Measurements from ENCODE around the gene HCAR2. TPM values are rescaled to one million over a fixed set of nuclear protein-coding genes. Genes with fewer than 3 reads are reported as not detected.

HCAR2 gene
- total and polyA plus RNA-seq, 2 of the 13 experiments (the other 11 are each of a cell fraction or from before 2014, with no cell fraction given): 0.09 to 5.6 TPM

DNA sequence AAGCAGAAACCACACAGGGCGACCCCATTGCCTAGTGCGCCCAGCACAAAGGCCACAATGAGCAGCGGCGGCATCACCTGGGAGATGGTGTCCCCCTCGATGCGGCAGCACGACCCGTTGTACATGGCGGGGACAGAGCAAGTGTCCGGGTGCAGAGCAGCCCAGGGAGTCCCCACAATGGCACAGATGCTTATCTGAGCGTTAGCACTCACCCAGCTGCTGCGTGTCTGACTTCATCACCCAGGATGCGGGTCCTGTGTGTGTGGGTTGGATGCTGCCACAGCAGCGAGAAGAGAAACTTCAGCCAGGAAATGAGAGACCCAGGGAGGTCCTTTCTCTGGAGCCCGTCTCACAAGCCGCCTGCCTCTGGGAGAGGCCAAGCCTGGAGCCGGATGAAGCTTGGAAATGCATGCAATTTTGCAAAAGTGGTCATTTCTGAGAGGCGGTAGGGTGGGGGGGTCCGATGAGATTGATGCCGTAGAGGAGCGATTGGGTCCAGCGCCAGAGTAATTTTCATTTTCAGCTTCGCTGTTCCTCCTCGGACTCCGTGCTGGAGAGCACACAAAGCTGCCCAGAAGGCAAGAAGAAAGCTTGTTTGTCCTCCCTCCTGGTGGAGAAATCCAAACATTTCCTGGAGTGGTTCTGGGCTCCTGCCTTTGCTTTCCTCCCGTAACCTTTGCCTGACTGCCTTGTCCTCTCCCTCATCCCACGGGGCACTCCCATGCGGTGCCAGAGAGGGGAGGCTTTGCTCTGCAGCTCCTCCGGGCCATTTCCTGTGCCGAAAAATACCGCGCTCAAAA, 27.3 kb upstream of the HCAR2 start, which contains the start of gene HCAR1 (continued):
- TF ChIP-seq, protein P1, sequence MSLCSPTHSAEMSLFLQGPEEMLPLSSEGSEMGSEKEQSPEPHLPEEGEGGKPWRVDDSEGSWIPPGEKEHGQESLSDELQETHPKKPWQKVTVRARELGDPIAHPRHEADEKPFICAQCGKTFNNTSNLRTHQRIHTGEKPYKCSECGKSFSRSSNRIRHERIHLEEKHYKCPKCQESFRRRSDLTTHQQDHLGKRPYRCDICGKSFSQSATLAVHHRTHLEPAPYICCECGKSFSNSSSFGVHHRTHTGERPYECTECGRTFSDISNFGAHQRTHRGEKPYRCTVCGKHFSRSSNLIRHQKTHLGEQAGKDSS (CRISPR knock-in tag; IDR thresholded peaks at IDR 0.05; ENCODE audit: borderline replicate concordance, low read depth): 0 out of 2 replicates have a peak, but pooled peaks have one; percentile 42
- no peak for TF ChIP-seq ZBTB39 (CRISPR knock-in tag; IDR thresholded peaks at IDR 0.05)
- no peak for TF ChIP-seq POGZ (CRISPR knock-in tag; IDR thresholded peaks at IDR 0.05)
- no peak for TF ChIP-seq SOX6 (IDR thresholded peaks at IDR 0.05)
- TF ChIP-seq SOX6 (CRISPR knock-in tag; IDR thresholded peaks at IDR 0.05): 0 out of 2 replicates have a peak, but pooled peaks have one; percentile 19
- TF ChIP-seq KLF16 (CRISPR knock-in tag; IDR thresholded peaks at IDR 0.05): peak in 1 of 2 experiments; percentile 23; a peak in 1 of 4 replicates
- TF ChIP-seq, protein P2, sequence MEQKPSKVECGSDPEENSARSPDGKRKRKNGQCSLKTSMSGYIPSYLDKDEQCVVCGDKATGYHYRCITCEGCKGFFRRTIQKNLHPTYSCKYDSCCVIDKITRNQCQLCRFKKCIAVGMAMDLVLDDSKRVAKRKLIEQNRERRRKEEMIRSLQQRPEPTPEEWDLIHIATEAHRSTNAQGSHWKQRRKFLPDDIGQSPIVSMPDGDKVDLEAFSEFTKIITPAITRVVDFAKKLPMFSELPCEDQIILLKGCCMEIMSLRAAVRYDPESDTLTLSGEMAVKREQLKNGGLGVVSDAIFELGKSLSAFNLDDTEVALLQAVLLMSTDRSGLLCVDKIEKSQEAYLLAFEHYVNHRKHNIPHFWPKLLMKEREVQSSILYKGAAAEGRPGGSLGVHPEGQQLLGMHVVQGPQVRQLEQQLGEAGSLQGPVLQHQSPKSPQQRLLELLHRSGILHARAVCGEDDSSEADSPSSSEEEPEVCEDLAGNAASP (CRISPR knock-in tag; IDR thresholded peaks at IDR 0.05; ENCODE audit: borderline replicate concordance): no peak
- TF ChIP-seq ZNF343 (CRISPR knock-in tag; IDR thresholded peaks at IDR 0.05): no peak
- TF ChIP-seq ZFP36 (IDR thresholded peaks at IDR 0.05; ENCODE audit: borderline replicate concordance, low read depth, low read length, partially characterized antibody): no peak
- no peak for TF ChIP-seq ZNF512 (CRISPR knock-in tag; IDR thresholded peaks at IDR 0.05)
- TF ChIP-seq IKZF4 (CRISPR knock-in tag; IDR thresholded peaks at IDR 0.05; ENCODE audit: borderline replicate concordance, low read depth, not compliant biosample characterization): no peak
- peak; percentile 97 for TF ChIP-seq ZNF263 (CRISPR knock-in tag; IDR thresholded peaks at IDR 0.05)
- no peak for TF ChIP-seq ZNF431 (CRISPR knock-in tag; IDR thresholded peaks at IDR 0.05; ENCODE audit: borderline replicate concordance, low read depth)
- TF ChIP-seq HDAC2 (CRISPR knock-in tag; IDR thresholded peaks at IDR 0.05): peak; percentile 33; the same call in 1 of the 2 replicates
- TF ChIP-seq EHMT2 (IDR thresholded peaks at IDR 0.05; ENCODE audit: borderline replicate concordance, low read depth, low read length): no peak
- no peak for TF ChIP-seq ZNF557 (CRISPR knock-in tag; IDR thresholded peaks at IDR 0.05)
- TF ChIP-seq, protein P3, sequence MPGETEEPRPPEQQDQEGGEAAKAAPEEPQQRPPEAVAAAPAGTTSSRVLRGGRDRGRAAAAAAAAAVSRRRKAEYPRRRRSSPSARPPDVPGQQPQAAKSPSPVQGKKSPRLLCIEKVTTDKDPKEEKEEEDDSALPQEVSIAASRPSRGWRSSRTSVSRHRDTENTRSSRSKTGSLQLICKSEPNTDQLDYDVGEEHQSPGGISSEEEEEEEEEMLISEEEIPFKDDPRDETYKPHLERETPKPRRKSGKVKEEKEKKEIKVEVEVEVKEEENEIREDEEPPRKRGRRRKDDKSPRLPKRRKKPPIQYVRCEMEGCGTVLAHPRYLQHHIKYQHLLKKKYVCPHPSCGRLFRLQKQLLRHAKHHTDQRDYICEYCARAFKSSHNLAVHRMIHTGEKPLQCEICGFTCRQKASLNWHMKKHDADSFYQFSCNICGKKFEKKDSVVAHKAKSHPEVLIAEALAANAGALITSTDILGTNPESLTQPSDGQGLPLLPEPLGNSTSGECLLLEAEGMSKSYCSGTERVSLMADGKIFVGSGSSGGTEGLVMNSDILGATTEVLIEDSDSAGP (CRISPR knock-in tag; IDR thresholded peaks at IDR 0.05; ENCODE audit: borderline replicate concordance): peak; percentile 24; the same call in 1 of the 2 replicates
- no peak for TF ChIP-seq ONECUT2 (CRISPR knock-in tag; IDR thresholded peaks at IDR 0.05)
- TF ChIP-seq NR2F1 (CRISPR knock-in tag; IDR thresholded peaks at IDR 0.05): no peak
- TF ChIP-seq ZNF660 (CRISPR knock-in tag; IDR thresholded peaks at IDR 0.05; ENCODE audit: borderline replicate concordance, low read depth): no peak
